Tibial nerve (tissue), 4 donors: ENCODE measurements around the gene TTC23. TPM values are rescaled to one million over a fixed set of nuclear protein-coding genes. Genes with fewer than 3 reads are reported as not detected.
A peak's percentile ranks its signal among the peaks of the same experiment; 100 is the strongest.

Experiments
- DNase-seq, 2 donors: peaks; one replicate each; pipeline ENCODE4 v3.0.0-alpha.2; 2019; ENCODE audit warnings: low spot score in 2 of 2
- H3K27ac ChIP-seq, 4 donors: fragments of 200-600 bp; sonication (generic) in 3 of 4; one replicate each; pipeline ENCODE4 v1.5.1; 2017 to 2019; ENCODE audit warnings: mild to moderate bottlenecking in 1 of 4
- H3K27me3 ChIP-seq, 2 donors: fragments of 200-600 bp; sonication (generic) in 1 of 2; one replicate each; pipeline versions ENCODE4 v1.5.1 to v1.6.0; 2017 to 2019
- H3K36me3 ChIP-seq, 3 donors: fragments of 200-600 bp; sonication (generic); one replicate each; pipeline ENCODE4 v1.5.1; 2018 to 2019
- H3K4me1 ChIP-seq, 4 donors: fragments of 200-600 bp; sonication (generic) in 3 of 4; one replicate each; pipeline ENCODE4 v1.5.1; 2017 to 2019
- H3K4me3 ChIP-seq, 4 donors: fragments of 200-600 bp; sonication (generic) in 3 of 4; one replicate each; pipeline ENCODE4 v1.5.1; 2017 to 2019; ENCODE audit warnings: mild to moderate bottlenecking in 1 of 4, moderate library complexity in 1 of 4
- H3K9me3 ChIP-seq, 4 donors: fragments of 200-600 bp; sonication (generic) in 3 of 4; one replicate each; pipeline ENCODE4 v1.5.1; 2017 to 2019
- EP300 ChIP-seq, 2 donors: sonication (generic); formaldehyde crosslinking; IDR thresholded peaks; one replicate each; pipeline ENCODE4 v1.6.1; 2017; ENCODE audit warnings: antibody characterized with exemption in 2 of 2, mild to moderate bottlenecking in 1 of 2
- POLR2A ChIP-seq, 2 donors: fragments of 450-650 bp; IDR thresholded peaks; one replicate each; pipeline ENCODE4 v1.6.1; 2017; ENCODE audit warnings: antibody characterized with exemption in 2 of 2, mild to moderate bottlenecking in 2 of 2, moderate library complexity in 2 of 2
- WGBS, 2 donors: methylation state at CpG; one replicate each; pipeline ENCODE4 v1.1.5; 2018; 5-methylcytosine and 5-hydroxymethylcytosine counted together
- total RNA-seq, 4 donors: library from RNA; depleted of rRNA; stranded (reverse); fragments of >200 nt; gene quantifications; one replicate each; pipeline ENCODE4 v1.1.0, GENCODE V29; 2016
- TF ChIP-seq, protein P1 (sequence below), 5 experiments: fragments of 200-600 bp in 3 of 5; fragments of 450-650 bp in 2 of 5; sonication (generic) in 3 of 5; IDR thresholded peaks; one replicate each; pipeline ENCODE4 v1.5.1; 2016 to 2019; ENCODE audit warnings: antibody characterized with exemption in 5 of 5, mild to moderate bottlenecking in 3 of 5, moderate library complexity in 2 of 5

Gene TTC23
- total RNA-seq, 4 donors from 2014 or later: 19.3 to 59.2 (median 25.7) TPM

DNA sequence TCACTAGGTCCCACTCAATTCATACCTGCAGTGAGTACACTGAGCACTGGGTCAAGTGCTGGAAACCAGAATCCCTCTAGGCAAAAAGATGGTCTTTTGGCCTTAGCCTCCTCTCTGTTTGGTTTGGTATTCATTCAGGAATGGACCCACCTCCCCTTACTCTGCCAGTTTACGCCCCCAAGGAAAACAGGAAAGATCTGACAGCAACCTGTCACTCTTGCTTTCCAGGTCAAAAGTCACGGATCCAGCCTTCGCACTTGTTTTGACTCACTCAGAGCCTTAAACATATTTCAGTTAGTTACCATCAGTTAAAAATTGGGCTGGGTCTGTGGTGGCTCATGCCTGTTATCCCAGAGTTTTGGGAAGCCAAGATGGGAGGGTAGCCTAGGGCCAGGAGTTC, 76.4 kb downstream of the TTC23 start:
- H3K27ac ChIP-seq: peak overlapping the region in 2 of 4 donors; percentile 1 to 21
- peaks cover 0 to 44% (median 20%) of the 10 kb centered on the region in 4 donors for H3K4me1 ChIP-seq
- no peak for DNase-seq
- no peak overlapping the region for H3K4me3 ChIP-seq
- 97 to 98% methylated on average over 3 of the region's 3 CpGs for WGBS, 2 donors
- no peaks in the 10 kb centered on the region for H3K27me3 ChIP-seq
- TF ChIP-seq POLR2A (IDR thresholded peaks at IDR 0.05) (no peak), EP300 (IDR thresholded peaks at IDR 0.05) (no peak)
- TF ChIP-seq, protein P1, sequence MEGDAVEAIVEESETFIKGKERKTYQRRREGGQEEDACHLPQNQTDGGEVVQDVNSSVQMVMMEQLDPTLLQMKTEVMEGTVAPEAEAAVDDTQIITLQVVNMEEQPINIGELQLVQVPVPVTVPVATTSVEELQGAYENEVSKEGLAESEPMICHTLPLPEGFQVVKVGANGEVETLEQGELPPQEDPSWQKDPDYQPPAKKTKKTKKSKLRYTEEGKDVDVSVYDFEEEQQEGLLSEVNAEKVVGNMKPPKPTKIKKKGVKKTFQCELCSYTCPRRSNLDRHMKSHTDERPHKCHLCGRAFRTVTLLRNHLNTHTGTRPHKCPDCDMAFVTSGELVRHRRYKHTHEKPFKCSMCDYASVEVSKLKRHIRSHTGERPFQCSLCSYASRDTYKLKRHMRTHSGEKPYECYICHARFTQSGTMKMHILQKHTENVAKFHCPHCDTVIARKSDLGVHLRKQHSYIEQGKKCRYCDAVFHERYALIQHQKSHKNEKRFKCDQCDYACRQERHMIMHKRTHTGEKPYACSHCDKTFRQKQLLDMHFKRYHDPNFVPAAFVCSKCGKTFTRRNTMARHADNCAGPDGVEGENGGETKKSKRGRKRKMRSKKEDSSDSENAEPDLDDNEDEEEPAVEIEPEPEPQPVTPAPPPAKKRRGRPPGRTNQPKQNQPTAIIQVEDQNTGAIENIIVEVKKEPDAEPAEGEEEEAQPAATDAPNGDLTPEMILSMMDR (IDR thresholded peaks at IDR 0.05): no peak
- H3K36me3 ChIP-seq: peaks cover 0 to 31% (median 0%) of the 10 kb centered on the region in 3 donors
- H3K9me3 ChIP-seq: no peaks in the 10 kb centered on the region

DNA sequence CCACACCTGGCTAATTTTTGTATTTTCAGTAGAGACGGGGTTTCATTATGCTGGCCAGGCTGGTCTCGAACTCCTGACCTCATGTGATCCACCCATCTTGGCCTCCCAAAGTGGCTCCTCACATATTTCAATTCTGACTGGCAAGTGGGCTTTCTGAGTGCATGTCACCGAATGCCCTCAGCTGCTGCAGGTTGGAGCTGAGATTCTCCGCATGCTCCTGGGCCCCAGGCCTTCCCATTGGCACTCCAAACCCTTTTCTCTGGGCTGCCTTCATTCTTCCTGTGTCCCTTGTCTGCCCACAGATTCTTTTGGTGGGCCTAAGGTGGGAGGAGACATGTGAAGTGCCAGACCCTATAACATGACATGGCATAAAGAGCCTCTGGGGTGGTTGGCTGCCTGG, 77.2 kb downstream of the TTC23 start:
- H3K4me1 ChIP-seq: peaks cover 0 to 52% (median 25%) of the 10 kb centered on the region in 4 donors

DNA sequence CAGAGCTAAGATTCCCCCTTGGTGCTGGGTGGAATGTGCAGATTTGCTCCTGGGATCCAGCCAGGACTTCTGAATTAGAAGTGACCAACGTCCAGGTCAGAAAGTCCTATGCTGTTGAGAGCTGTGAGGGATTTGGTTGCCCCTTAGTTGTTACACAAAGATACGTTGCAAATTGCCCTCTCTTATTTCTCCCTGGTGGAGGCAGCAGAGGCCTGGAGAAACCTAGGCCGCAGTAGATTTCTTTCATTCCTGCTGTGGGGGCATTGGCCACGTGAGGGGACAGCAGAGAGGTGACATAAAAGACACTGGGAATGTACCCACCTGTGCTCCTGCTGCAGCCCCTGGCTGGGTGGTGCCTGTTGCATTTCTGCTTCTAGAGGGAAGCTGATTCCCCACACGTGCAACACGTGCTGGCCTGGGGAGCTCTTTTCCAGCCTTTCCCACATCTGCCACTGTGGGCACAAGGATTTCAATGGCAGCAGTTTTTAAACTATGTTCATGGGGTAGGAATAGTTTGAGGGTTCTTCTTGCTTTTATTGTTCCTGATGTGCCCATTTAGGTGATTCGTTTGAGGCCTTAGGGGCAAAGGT, 78.8 kb downstream of the TTC23 start:
- Histone ChIP-seq H3K27me3 (no peaks in the 10 kb centered on the region), H3K27ac (peak overlapping the region; percentile 77 to 94 (median 84)), H3K9me3 (no peaks in the 10 kb centered on the region), H3K36me3 (peaks cover 0 to 45% (median 0%) of the 10 kb centered on the region in 3 donors), H3K4me3 (no peak overlapping the region), H3K4me1 (peaks cover 0 to 48% (median 25%) of the 10 kb centered on the region in 4 donors)
- WGBS, 2 donors: 51 to 59% methylated on average over 7 of the region's 7 CpGs
- DNase-seq: no peak
- no peak for TF ChIP-seq EP300 (IDR thresholded peaks at IDR 0.05)
- TF ChIP-seq, protein P1 (IDR thresholded peaks at IDR 0.05): peak in 3 of 5 experiments; percentile 21 to 43 (median 28)

More for the DNA sequence above, 77.2 kb downstream of the TTC23 start:
- Histone ChIP-seq H3K9me3 (no peaks in the 10 kb centered on the region), H3K36me3 (peaks cover 0 to 36% (median 0%) of the 10 kb centered on the region in 3 donors), H3K27ac (peak overlapping the region in 1 of 4 donors; percentile 30), H3K4me3 (no peak overlapping the region), H3K27me3 (no peaks in the 10 kb centered on the region)
- 99 to 100% methylated on average over 4 of the region's 4 CpGs for WGBS, 2 donors
- DNase-seq: no peak
- TF ChIP-seq, protein P1 (IDR thresholded peaks at IDR 0.05): no peak
- no peak for TF ChIP-seq EP300 (IDR thresholded peaks at IDR 0.05)
- TF ChIP-seq POLR2A (IDR thresholded peaks at IDR 0.05): no peak

DNA sequence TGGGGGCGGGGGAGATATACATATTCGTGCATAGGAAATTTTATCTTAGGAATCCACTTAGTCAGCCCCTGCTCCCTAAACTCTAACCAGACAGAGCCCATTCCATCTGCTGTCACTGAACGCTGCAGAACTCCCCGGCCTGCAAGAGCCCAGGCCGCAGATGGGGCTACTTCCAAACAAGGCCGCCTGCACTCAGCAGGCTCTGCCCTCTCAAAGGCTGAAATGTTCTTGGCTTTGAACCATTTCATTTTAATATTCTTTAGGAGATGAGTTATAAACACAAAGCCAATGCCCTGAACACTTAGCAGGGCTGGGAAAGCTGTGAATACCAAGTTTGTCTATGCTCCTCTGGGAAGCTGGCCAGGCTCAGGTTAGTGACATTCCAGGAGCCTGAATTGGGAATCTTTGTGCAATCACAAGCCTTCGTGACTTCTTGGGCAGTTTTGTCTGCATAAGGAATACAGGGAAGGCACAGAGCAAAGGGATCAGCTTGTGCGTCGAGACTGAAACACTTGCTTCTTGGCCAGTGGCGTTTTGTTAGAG, 79.5 kb downstream of the TTC23 start:
- Histone ChIP-seq H3K4me3 (no peak overlapping the region), H3K36me3 (peaks cover 0 to 46% (median 0%) of the 10 kb centered on the region in 3 donors), H3K27ac (peak overlapping the region; percentile 77 to 94 (median 84)), H3K9me3 (no peaks in the 10 kb centered on the region), H3K27me3 (no peaks in the 10 kb centered on the region), H3K4me1 (peaks cover 0 to 44% (median 25%) of the 10 kb centered on the region in 4 donors)
- TF ChIP-seq EP300 (IDR thresholded peaks at IDR 0.05): peak in 1 of 2 donors; percentile 55
- TF ChIP-seq, protein P1 (IDR thresholded peaks at IDR 0.05): no peak
- no peak for TF ChIP-seq POLR2A (IDR thresholded peaks at IDR 0.05)
- 34 to 51% methylated on average over 10 of the region's 10 CpGs for WGBS, 2 donors
- peak in 1 of 2 donors; percentile 46 for DNase-seq
